Ovary (tissue), 9 donors: ENCODE results near the gene PPP1R37. TPM values are rescaled to one million over a fixed set of nuclear protein-coding genes. Genes with fewer than 3 reads are reported as not detected.

Source experiments
- DNase-seq, 5 donors: peaks; one replicate each; pipeline ENCODE4 v3.0.0-alpha.2; 2019 to 2020
- H3K27ac ChIP-seq, 2 donors: fragments of 200-600 bp; one replicate each; pipeline versions ENCODE4 v1.5.1 to v1.8.0; 2019 to 2022
- H3K27me3 ChIP-seq: fragments of 200-600 bp; one replicate; pipeline ENCODE4 v1.8.0; 2022
- H3K36me3 ChIP-seq: fragments of 200-600 bp; sonication (generic); one replicate; pipeline ENCODE4 v1.5.1; 2019
- H3K4me1 ChIP-seq: one replicate; pipeline ENCODE4 v1.8.1; 2013; ENCODE audit warnings: mild to moderate bottlenecking, moderate library complexity; ENCODE audit not compliant: insufficient read depth
- H3K4me3 ChIP-seq: fragments of 200-600 bp; sonication (generic); one replicate; pipeline ENCODE4 v1.5.1; 2017
- H3K9me3 ChIP-seq, 2 donors: fragments of 200-600 bp in 1 of 2; sonication (generic) in 1 of 2; one replicate each; pipeline versions ENCODE4 v1.5.1 to v1.8.1; 2013 to 2019; ENCODE audit warnings: mild to moderate bottlenecking in 1 of 2, moderate library complexity in 1 of 2
- CTCF ChIP-seq, 3 donors: fragments of 450-650 bp in 2 of 3; fragments of 200-600 bp in 1 of 3; IDR thresholded peaks; one replicate each; pipeline versions ENCODE4 v1.5.1 to v1.8.0; 2016 to 2022; ENCODE audit warnings: antibody characterized with exemption in 3 of 3, mild to moderate bottlenecking in 1 of 3
- EP300 ChIP-seq: sonication (generic); formaldehyde crosslinking; IDR thresholded peaks from one replicate; pipeline ENCODE4 v1.6.1; 2017; ENCODE audit warnings: antibody characterized with exemption
- POLR2A ChIP-seq: fragments of 450-650 bp; IDR thresholded peaks from one replicate; pipeline ENCODE4 v1.6.1; 2017; ENCODE audit warnings: antibody characterized with exemption, mild to moderate bottlenecking, moderate library complexity
- WGBS, 3 donors: extraction: QIAGEN DNeasy Blood & Tissue Kit in 1 of 3; methylation state at CpG; one replicate each; pipeline versions ENCODE4 v1.1.5 to v1.1.7; 2013 to 2017; 5-methylcytosine and 5-hydroxymethylcytosine counted together
- intact Hi-C, 4 donors: fragments of 100-400 bp; cut with DNase I; formaldehyde crosslinking; loops; one replicate each; pipeline versions ENCODE4 v1.11.0 to v1.15.1; 2022 to 2023
- polyA plus RNA-seq, 2 donors: library from polyadenylated mRNA; stranded (reverse); fragments of 200-250 nt in 1 of 2; fragments of 350-450 nt in 1 of 2; fragmentation: Illumina TruSeq in 1 of 2; extraction: RNeasy Lipid Tissue Mini Kit (QIAGEN cat#74804) in 1 of 2; gene quantifications; one replicate each; pipeline ENCODE4 v1.2.3, GENCODE V29; 2013 to 2014
- total RNA-seq, 7 donors: library from RNA; depleted of rRNA in 2 of 7; stranded (reverse); fragments of >200 nt in 2 of 7; fragmentation: NEBNext Ultra II Directional in 3 of 7; extraction: Animal tissue kit (Norgen Biotek cat#: 25700) in 3 of 7; gene quantifications; one replicate each; pipeline versions ENCODE4 v1.1.0 to v1.2.4, GENCODE V29; 2016 to 2023
- donor health status: DM: no; HTN: no; CAD: no; lungs with moderate emphysema.
- donor health status: DM: no; HTN: no; CAD: no.
- donor health status: Bipolar disorder and iron deficiency.
- donor health status: DM: yes; HTN: yes; CAD: no.
- donor health status: DM: no; HTN: no; CAD: no.
- donor health status: DM: yes; HTN: yes; CAD: no.

Gene PPP1R37
- total and polyA plus RNA-seq, 9 donors = 5.5 to 28.4 (median 20.2) TPM

- no peaks in the 10 kb centered on the region for H3K9me3 ChIP-seq
Observed at GRCh38 chr19:45151821-45152503, 59.0 kb downstream of the PPP1R37 start.

GRCh38 chr19:45152504-45153338, 59.7 kb downstream of the PPP1R37 start:
- Histone ChIP-seq H3K4me1 (peaks cover 19% of the 10 kb centered on the region), H3K36me3 (no peaks in the 10 kb centered on the region), H3K27me3 (no peaks in the 10 kb centered on the region), H3K9me3 (no peaks in the 10 kb centered on the region), H3K27ac (no peak overlapping the region), H3K4me3 (peak overlapping the region; percentile 11)
- TF ChIP-seq CTCF (IDR thresholded peaks at IDR 0.05) (no peak), POLR2A (no peak), EP300 (no peak)
- DNase-seq = peak; percentile 48 to 75 (median 67)
- intact Hi-C loops = no loop called here
- WGBS, 3 donors = 0 to 7% (median 1%) methylated on average over 15 to 91 of the region's 91 CpGs

More at GRCh38 chr19:45151821-45152503, 59.0 kb downstream of the PPP1R37 start:
- Histone ChIP-seq H3K4me3 (peak overlapping the region; percentile 11), H3K36me3 (no peaks in the 10 kb centered on the region), H3K27ac (no peak overlapping the region), H3K4me1 (peaks cover 19% of the 10 kb centered on the region), H3K27me3 (no peaks in the 10 kb centered on the region)
- 10 to 19% (median 13%) methylated on average over 24 to 64 of the region's 64 CpGs for WGBS, 3 donors
- intact Hi-C loops = no loop called here
- no peak for DNase-seq
- TF ChIP-seq EP300 (no peak), POLR2A (no peak), CTCF (IDR thresholded peaks at IDR 0.05) (no peak)

- Histone ChIP-seq H3K4me1 (peaks cover 19% of the 10 kb centered on the region), H3K27me3 (no peaks in the 10 kb centered on the region), H3K36me3 (no peaks in the 10 kb centered on the region), H3K27ac (no peak overlapping the region), H3K4me3 (peak overlapping the region; percentile 16), H3K9me3 (no peaks in the 10 kb centered on the region)
- DNase-seq = peak; percentile 51 to 78 (median 62)
- intact Hi-C loops = no loop called here
- TF ChIP-seq EP300 (no peak), POLR2A (no peak), CTCF (IDR thresholded peaks at IDR 0.05) (no peak)
- WGBS, 3 donors = 1% methylated on average over 67 to 69 of the region's 69 CpGs
Observed at GRCh38 chr19:45153339-45154063, 60.5 kb downstream of the PPP1R37 start.

GRCh38 chr19:45154064-45154827, 61.3 kb downstream of the PPP1R37 start:
- DNase-seq = peak in 2 of 5 donors; percentile 40 to 59
- Histone ChIP-seq H3K9me3 (no peaks in the 10 kb centered on the region), H3K27me3 (no peaks in the 10 kb centered on the region), H3K4me1 (peaks cover 19% of the 10 kb centered on the region), H3K36me3 (no peaks in the 10 kb centered on the region), H3K27ac (no peak overlapping the region), H3K4me3 (peak overlapping the region; percentile 16)
- intact Hi-C loops = no loop called here
- 19 to 33% (median 20%) methylated on average over 19 of the region's 19 CpGs for WGBS, 3 donors
- TF ChIP-seq CTCF (IDR thresholded peaks at IDR 0.05) = no peak
- TF ChIP-seq POLR2A = no peak
- no peak for TF ChIP-seq EP300
